WERI-Rb-1 (cell line): ENCODE data around the gene ZNF728.
"Not testable (repeated sequence)": the region's sequence is repeated elsewhere in the genome, so short reads cannot be mapped to it uniquely, and the experiment has no call there.

ENCODE experiments used
- DNase-seq: peaks from one replicate; pipeline ENCODE4 v3.0.0-alpha.2; 2020
- H3K27ac ChIP-seq: fragments of 250-450 bp; sonication (Bioruptor Pico); 2 replicates; pipeline ENCODE4 v1.5.1; 2020; ENCODE audit warnings: mild to moderate bottlenecking, moderate library complexity
- H3K27me3 ChIP-seq: fragments of 250-450 bp; sonication (Bioruptor Pico); 2 replicates; pipeline ENCODE4 v1.5.1; 2021; ENCODE audit warnings: mild to moderate bottlenecking, low read depth, moderate library complexity; ENCODE audit not compliant: insufficient read depth, severe bottlenecking
- H3K36me3 ChIP-seq: fragments of 250-450 bp; sonication (Bioruptor Pico); 2 replicates; pipeline ENCODE4 v1.5.1; 2020; ENCODE audit warnings: mild to moderate bottlenecking, moderate library complexity
- H3K4me3 ChIP-seq: 2 replicates; pipeline ENCODE4 v1.5.1; 2011; ENCODE audit warnings: low read depth, mild to moderate bottlenecking, control low read depth, low read length
- H3K9me3 ChIP-seq: fragments of 250-450 bp; sonication (Bioruptor Pico); 2 replicates; pipeline ENCODE4 v1.5.1; 2021; ENCODE audit warnings: mild to moderate bottlenecking, moderate library complexity; ENCODE audit not compliant: severe bottlenecking
- TF ChIP-seq, protein P1 (sequence below): IDR thresholded peaks from 2 replicates; pipeline ENCODE4 v1.5.1; 2011; ENCODE audit warnings: low read depth, mild to moderate bottlenecking, control low read depth, inconsistent platforms, low read length

The ZNF728 gene

DNA sequence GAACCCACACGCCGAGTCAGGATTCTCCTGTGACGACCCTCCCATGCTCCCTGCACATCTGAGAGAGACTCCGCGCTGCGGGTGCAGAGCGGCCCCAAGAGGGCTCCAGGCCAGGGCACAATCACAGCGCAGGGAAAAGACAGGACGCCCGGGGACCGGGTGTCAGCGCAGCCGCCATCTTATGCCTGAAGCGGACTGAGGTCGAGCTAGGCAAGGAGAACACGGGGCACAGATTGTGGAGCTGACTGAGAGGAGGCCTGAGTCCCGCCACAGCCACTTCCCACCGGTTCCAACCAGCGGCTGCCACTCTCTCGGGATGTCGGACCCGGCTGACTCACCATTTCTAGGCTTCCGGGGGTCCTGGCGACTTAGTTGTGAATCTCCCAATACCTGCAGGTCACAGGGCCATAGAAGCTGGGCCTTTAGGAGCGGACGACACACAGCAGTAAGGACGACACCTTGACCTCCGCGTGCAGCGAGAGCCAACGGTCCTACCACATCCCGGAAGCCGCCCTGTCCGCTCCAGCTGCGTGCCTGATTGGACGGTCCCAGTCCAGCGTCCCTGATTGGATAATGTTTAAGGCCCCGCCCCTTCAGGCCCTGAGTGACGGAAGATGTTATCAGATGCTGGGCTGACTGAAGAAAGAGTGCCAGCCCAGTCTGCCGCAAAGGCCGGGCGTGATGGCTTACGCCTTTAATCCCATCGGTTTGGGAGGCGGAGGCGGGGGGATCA lies at the start of gene ZNF728:
Gene ZNF728 (minus strand): TSS at position 487 of the 733 bp plus-strand sequence. CDS start 146 bp downstream, at position 341.
- Histone ChIP-seq H3K9me3 (peaks cover 10% of the 10 kb centered on the region), H3K36me3 (no peaks in the 10 kb centered on the region), H3K4me3 (no peak within 1 kb of the TSS), H3K27ac (no peak within 1 kb of the TSS), H3K27me3 (no peaks in the 10 kb centered on the region)
- TF ChIP-seq, protein P1, sequence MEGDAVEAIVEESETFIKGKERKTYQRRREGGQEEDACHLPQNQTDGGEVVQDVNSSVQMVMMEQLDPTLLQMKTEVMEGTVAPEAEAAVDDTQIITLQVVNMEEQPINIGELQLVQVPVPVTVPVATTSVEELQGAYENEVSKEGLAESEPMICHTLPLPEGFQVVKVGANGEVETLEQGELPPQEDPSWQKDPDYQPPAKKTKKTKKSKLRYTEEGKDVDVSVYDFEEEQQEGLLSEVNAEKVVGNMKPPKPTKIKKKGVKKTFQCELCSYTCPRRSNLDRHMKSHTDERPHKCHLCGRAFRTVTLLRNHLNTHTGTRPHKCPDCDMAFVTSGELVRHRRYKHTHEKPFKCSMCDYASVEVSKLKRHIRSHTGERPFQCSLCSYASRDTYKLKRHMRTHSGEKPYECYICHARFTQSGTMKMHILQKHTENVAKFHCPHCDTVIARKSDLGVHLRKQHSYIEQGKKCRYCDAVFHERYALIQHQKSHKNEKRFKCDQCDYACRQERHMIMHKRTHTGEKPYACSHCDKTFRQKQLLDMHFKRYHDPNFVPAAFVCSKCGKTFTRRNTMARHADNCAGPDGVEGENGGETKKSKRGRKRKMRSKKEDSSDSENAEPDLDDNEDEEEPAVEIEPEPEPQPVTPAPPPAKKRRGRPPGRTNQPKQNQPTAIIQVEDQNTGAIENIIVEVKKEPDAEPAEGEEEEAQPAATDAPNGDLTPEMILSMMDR: no peak
- no peak for DNase-seq

DNA sequence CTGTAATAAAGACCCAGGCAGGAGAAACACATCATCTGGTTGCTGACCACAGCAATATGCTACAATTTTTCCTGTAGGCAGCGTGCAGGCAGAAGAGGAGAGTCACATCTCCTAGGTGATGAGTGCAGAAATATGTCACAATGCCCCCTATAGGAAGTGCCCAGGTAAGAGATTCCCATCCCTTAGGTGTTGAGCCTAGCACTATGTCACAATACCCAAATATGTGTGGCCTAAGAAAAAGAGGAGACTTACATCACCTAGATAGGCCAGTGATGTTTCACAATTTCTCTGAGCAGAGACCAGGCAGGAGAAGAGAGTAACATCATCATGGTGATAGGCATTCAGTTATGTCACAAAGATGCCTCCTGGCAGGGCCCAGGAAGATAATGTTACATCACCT lies 49.4 kb upstream of the ZNF728 start:
- H3K36me3 ChIP-seq: no peaks in the 10 kb centered on the region
- no peak overlapping the region for H3K4me3 ChIP-seq
- peaks cover 15% of the 10 kb centered on the region for H3K27me3 ChIP-seq
- DNase-seq: no peak
- H3K27ac ChIP-seq: no peak overlapping the region
- no peaks in the 10 kb centered on the region for H3K9me3 ChIP-seq
- TF ChIP-seq, protein P1: no peak

DNA sequence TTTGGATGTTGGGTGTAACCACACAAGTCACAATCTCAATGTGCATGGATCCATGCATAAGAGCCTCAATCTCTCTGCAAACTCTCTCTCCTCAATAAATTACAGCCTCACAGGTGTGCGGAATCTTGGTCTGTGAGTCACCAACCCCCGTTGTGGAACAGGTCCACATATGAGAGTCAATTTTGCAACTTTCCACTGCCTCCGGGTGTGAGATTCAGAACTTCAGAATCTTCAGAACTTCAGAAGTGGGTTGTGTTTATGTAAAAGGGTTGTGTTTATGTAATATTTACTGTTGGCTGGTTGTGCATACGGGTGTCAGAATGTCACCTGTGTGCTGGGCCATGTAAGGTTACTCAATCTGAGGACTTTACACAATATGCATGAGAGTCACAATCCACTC lies 46.3 kb upstream of the ZNF728 start:
- Histone ChIP-seq H3K27me3 (peaks cover 11% of the 10 kb centered on the region), H3K9me3 (no peaks in the 10 kb centered on the region)
- TF ChIP-seq, protein P1: no peak

DNA sequence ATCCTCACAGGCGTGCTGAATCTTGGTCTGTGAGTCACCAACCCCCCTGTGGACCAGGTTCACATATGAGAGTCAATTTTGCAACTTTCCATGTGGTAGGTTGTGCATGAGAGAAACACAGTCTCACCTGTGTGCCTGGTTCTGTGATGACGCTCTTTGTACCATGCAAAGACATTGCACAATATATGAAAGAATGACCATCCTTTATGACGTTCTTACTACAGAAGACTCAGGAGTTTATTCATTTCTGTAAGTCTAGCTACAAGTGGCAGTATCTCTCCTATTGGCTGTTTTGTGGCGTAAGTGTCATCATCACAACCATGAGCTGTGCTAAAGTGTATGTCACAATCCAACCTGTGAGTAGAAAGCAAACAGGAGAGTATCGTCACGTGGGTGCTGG lies 43.8 kb upstream of the ZNF728 start:
- no peak for DNase-seq
- no peak overlapping the region for H3K27ac ChIP-seq
- TF ChIP-seq, protein P1: no peak
- H3K27me3 ChIP-seq: peaks cover 13% of the 10 kb centered on the region
- no peaks in the 10 kb centered on the region for H3K36me3 ChIP-seq
- no peaks in the 10 kb centered on the region for H3K9me3 ChIP-seq
- H3K4me3 ChIP-seq: no peak overlapping the region

More for the DNA sequence above, 46.3 kb upstream of the ZNF728 start:
- no peak overlapping the region for H3K4me3 ChIP-seq
- DNase-seq: no peak
- H3K27ac ChIP-seq: no peak overlapping the region
- no peaks in the 10 kb centered on the region for H3K36me3 ChIP-seq

DNA sequence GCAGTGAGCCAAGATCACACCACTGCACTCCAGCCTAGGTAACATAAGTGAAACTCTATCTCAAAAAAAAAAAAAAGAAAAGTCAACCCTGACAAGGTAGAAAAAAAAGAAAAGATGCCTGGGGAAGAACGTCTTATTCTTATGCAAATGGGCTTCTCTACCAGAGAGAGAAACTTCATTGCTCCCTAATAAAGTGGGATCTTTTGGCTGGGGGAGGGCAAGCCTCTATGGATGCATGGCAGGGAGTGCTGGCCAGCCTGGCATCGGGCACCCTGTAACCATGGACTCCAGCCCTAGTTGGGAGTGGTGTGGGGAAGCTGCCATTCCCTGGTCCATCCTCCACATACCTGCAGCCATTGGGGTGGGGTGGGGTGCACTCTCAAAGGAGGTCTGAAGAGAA lies 30.7 kb upstream of the ZNF728 start:
- TF ChIP-seq, protein P1: no peak
- Histone ChIP-seq H3K9me3 (no peaks in the 10 kb centered on the region), H3K4me3 (no peak overlapping the region), H3K27me3 (peaks cover 16% of the 10 kb centered on the region), H3K36me3 (no peaks in the 10 kb centered on the region), H3K27ac (no peak overlapping the region)
- no peak for DNase-seq

DNA sequence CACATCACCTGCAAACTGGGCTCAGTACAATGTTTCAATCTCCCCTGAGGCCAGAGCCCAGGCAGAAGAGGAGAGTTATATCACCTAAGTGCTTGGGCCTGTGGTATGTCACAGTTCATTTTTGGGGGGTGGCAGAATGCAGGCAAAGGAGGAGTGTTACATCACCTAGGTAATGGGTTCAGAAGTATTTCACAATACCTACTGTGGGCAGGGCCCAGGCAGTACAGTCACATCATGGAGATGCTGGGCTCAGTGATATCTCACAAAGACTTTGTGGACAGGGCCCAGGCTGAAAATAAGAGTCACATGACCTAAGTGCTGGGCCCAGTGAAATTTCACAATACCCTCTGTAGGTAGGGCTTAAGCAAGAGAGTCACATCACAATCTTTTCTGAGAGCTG lies 12.7 kb upstream of the ZNF728 start:
- H3K36me3 ChIP-seq: no peaks in the 10 kb centered on the region
- DNase-seq: no peak

DNA sequence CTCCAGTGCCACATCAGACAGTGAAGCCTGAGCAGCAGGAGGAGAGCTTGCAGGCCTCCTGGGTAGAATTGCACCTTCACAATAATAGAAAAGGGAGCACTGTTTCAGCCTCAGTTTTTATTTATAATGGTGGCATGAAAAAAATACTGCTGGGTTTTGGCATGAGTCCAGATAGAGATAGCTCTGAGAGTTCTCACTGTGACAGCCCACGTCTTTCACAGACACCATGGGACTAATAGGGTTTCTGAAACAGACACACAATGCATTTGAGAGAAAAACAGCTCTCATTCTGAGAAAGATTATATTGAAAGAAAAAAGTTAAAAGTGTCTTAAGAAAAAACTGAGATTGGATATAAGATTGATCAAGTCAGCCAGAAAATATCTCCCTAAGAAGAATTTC lies 8.0 kb downstream of the ZNF728 start:
- H3K36me3 ChIP-seq, H3K4me3 ChIP-seq, H3K27ac ChIP-seq, DNase-seq, H3K27me3 ChIP-seq, H3K9me3 ChIP-seq: not testable (repeated sequence)

More for the DNA sequence above, 12.7 kb upstream of the ZNF728 start:
- TF ChIP-seq, protein P1: no peak
- peaks cover 3% of the 10 kb centered on the region for H3K9me3 ChIP-seq
- no peak overlapping the region for H3K4me3 ChIP-seq
- no peak overlapping the region for H3K27ac ChIP-seq
- H3K27me3 ChIP-seq: no peaks in the 10 kb centered on the region
